T47D (cell line): Measurements from ENCODE around the gene HIPK2.

Experiments
- DNase-seq, 2 experiments: peaks; one replicate each; pipeline versions ENCODE4 v3.0.0 to v3.0.0-alpha.2; 2011 to 2012; ENCODE audit warnings: low read depth in 1 of 2, low spot score in 1 of 2
- JUND ChIP-seq: IDR thresholded peaks from 2 replicates; pipeline ENCODE4 v1.6.1; 2012; ENCODE audit warnings: low read depth
- in situ Hi-C: cut with HindIII; loops from 2 replicates; pipeline ENCODE4 v1.10.0; 2016; ENCODE audit warnings: low sequenced_read_pairs, low pct_unique_long_range_greater_than_20kb

Gene HIPK2

GRCh38 chr7:139775829-139776266, 1.9 kb downstream of the HIPK2 start:
- in situ Hi-C loops, result no loop called here
- TF ChIP-seq JUND, result no peak
- DNase-seq, result peak; percentile 73 to 81

DNA sequence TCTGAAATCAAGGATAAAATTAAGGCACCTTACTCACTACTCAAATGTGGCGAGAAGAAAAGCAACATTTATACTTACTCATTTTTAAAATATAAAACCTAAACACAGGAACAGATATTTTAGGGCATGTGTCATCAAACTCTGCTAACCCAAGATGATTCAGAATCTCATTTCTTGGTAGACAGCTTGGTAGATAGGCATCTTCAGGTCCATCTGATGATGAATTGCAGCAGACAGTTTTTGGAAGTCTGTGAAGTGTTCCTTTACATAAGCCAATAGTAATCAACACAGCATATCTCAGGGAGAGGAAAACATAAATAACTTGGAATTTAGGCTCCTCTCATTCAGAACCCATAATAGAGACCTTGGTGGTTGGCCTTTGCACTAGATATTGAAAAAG, 3.4 kb downstream of the HIPK2 start:
- TF ChIP-seq JUND, result no peak
- no peak for DNase-seq
- in situ Hi-C loops, result no loop called here

DNA sequence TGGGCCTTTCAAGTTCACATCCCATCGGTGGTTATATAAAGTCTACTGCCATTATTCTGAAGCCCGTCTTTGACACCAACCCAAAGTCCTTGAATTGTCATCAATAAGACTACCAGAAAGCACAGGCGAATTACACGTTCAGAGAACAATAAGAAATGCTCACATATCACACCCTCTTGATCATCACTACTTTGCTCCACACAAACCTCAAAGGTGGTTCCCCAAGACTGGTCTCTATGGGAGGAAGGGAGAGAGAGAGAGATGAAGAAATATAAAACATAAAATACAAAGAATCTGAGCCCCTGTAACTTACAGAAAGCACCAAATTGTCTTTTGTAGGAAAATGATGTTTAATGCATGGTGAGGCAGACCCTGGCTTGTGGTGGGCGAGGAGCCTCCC, 4.4 kb downstream of the HIPK2 start:
- in situ Hi-C loops, result no loop called here
- TF ChIP-seq JUND, result no peak
- no peak for DNase-seq

DNA sequence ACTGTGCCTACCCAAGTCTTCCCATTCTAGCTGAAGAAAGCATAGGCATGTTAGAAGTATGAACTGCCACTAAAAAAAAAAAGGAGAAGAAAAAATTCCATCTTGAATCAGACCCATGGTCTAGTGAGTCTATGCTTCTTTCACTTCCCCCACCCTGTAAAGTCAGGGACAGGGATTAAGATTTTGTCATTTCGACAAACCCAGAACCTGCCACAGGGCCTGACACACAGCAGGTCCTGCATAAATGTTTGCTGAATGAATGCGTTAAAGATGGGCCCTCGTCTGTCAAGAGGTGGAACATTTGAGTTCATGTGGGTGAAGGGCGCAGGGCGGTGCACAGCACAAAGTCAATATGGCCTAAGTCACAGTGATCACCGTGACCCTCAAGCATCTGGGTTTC, 4.9 kb downstream of the HIPK2 start:
- no peak for TF ChIP-seq JUND
- in situ Hi-C loops, result no loop called here
- DNase-seq, result no peak

- in situ Hi-C loops, result no loop called here
- DNase-seq, result peak in 1 of 2 experiments; percentile 45
- TF ChIP-seq JUND, result no peak
Measured at GRCh38 chr7:139772115-139772514, 5.7 kb downstream of the HIPK2 start.

- in situ Hi-C loops, result no loop called here
- DNase-seq, result peak in 1 of 2 experiments; percentile 36
- TF ChIP-seq JUND, result no peak
Measured at GRCh38 chr7:139771001-139771956, 6.5 kb downstream of the HIPK2 start.

GRCh38 chr7:139769761-139770160, 8.0 kb downstream of the HIPK2 start:
- TF ChIP-seq JUND, result no peak
- in situ Hi-C loops, result no loop called here
- no peak for DNase-seq

GRCh38 chr7:139769066-139769465, 8.7 kb downstream of the HIPK2 start:
- TF ChIP-seq JUND, result no peak
- in situ Hi-C loops, result no loop called here
- DNase-seq, result no peak

- in situ Hi-C loops, result no loop called here
- no peak for DNase-seq
- no peak for TF ChIP-seq JUND
Measured at GRCh38 chr7:139768249-139768824, 9.5 kb downstream of the HIPK2 start.

DNA sequence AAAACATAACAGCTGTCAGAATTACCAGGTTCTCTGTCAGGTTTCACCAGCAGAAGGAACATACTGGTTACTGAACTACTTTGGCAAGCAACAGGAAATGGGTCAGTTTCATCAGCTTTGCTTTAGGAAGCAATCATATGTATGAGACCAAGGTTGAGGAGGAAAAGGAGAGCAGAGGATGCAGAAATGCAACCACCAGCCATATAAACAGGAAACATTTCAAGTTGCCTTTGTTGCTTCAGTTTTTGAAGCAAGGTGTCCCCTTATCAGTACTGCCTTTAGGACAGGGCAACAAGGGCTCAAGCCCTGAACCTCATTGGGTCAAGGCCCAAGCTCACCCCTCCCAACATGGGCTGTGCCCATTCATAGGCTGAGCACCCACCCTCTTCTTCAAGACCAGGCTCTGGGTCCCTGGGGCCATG, 10.2 kb downstream of the HIPK2 start:
- DNase-seq, result no peak
- in situ Hi-C loops, result no loop called here
- no peak for TF ChIP-seq JUND

DNA sequence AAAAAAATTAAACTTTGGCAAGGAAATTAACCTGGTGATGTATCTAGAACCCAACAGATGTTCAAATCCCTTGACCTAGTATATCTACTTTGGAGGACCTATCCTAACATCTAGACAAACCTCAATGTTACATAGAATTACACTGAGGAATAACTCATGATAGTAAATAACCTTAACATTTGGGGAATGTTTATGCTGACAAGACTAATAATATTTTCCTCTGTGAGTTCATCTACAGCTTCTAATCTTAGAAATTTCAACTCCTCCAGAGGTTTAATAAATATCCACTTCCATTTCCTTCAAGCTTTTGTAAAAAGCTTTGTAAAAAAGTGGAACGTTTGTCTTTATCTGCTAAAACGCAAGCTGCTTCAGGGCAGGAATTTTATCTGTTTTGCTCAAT, 12.7 kb downstream of the HIPK2 start:
- no peak for DNase-seq
- TF ChIP-seq JUND, result no peak
- in situ Hi-C loops, result no loop called here

GRCh38 chr7:139763330-139763729, 14.5 kb downstream of the HIPK2 start:
- TF ChIP-seq JUND, result no peak
- no peak for DNase-seq
- in situ Hi-C loops, result no loop called here

DNA sequence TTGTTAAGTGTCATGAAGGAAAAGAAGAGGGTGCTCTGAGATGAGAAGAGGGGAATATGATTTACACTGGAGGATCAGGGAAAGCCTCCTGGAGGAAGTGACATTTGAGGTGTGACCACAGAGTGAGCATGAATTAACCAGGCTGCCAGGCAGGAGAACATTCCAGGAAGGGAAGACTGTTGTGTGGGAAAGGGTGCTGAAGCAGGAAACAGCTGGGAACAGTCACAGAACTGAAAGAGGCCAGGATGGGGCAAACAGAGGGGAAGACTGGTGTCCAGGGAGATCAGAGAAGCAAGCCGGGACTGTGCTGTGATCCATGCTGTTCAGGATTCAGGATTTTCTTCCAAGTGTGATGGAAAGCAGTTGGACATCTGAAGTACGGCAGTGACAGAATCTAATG, 14.9 kb downstream of the HIPK2 start:
- no peak for DNase-seq
- in situ Hi-C loops, result no loop called here
- no peak for TF ChIP-seq JUND
